Measurements from ENCODE around the gene TBC1D30.

DNA sequence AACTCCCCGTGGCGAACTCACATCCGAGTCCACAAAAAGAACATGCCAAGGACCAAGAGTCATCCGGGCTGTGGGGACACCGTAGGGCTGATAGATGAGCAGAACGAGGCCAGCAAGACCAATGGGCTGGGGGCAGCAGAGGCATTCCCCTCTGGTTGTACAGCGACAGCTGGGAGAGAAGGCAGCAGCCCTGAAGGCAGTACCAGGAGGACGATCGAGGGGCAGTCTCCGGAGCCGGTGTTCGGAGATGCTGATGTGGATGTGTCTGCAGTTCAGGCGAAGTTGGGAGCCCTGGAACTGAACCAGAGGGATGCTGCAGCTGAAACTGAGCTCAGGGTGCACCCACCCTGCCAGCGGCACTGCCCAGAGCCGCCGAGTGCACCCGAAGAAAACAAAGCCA, 50.7 kb downstream of the TBC1D30 start:
- TF ChIP-seq, protein P1, sequence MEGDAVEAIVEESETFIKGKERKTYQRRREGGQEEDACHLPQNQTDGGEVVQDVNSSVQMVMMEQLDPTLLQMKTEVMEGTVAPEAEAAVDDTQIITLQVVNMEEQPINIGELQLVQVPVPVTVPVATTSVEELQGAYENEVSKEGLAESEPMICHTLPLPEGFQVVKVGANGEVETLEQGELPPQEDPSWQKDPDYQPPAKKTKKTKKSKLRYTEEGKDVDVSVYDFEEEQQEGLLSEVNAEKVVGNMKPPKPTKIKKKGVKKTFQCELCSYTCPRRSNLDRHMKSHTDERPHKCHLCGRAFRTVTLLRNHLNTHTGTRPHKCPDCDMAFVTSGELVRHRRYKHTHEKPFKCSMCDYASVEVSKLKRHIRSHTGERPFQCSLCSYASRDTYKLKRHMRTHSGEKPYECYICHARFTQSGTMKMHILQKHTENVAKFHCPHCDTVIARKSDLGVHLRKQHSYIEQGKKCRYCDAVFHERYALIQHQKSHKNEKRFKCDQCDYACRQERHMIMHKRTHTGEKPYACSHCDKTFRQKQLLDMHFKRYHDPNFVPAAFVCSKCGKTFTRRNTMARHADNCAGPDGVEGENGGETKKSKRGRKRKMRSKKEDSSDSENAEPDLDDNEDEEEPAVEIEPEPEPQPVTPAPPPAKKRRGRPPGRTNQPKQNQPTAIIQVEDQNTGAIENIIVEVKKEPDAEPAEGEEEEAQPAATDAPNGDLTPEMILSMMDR (IDR thresholded peaks at IDR 0.05): no peak
- TF ChIP-seq POLR2A (IDR thresholded peaks at IDR 0.05) (no peak), POLR2AphosphoS5 (IDR thresholded peaks at IDR 0.05) (no peak), EP300 (IDR thresholded peaks at IDR 0.05) (no peak)

Data from gastroesophageal sphincter (tissue), 3 donors.